K562 (cell line): ENCODE results near the gene RNF26. TPM values are rescaled to one million over a fixed set of nuclear protein-coding genes. Genes with fewer than 3 reads are reported as not detected.

Experiments
- ATAC-seq: fragments of 200-7000 bp; cut with Tn5 transposase; 3 replicates; pipeline ENCODE4 v1.9.1; 2020; ENCODE audit warnings: moderate library complexity
- BruUV-seq: library from RNA; stranded (reverse); fragments of 400-500 nt; replicated peaks from 2 replicates; lab custom pipeline; 2021; lab: Mats Ljungman, UMichigan
- CTCF ChIA-PET: fragments of 300-600 bp; formaldehyde crosslinking; extraction: SDS; loops from one replicate; lab custom pipeline; 2021; ENCODE audit warnings: low intra/inter-chr PET ratio; lab: Yijun Ruan, JAX
- POLR2A ChIA-PET: fragments of 300-600, 350-650 bp; sonication (Branson Sonifier 250); formaldehyde crosslinking; extraction: SDS; loops from one replicate; lab custom pipeline; 2021; ENCODE audit warnings: antibody characterized with exemption, inconsistent platforms; lab: Yijun Ruan, JAX
- DNase-seq, 4 experiments: peaks; one replicate each; pipeline versions ENCODE4 v3.0.0 to v3.0.0-alpha.2; 2011 to 2018; ENCODE audit warnings: low spot score in 3 of 4, mixed read lengths in 3 of 4; ENCODE audit errors: extremely low read depth in 1 of 4
- FAIRE-seq: peaks from 2 replicates; lab custom pipeline; 2011; peaks lifted over from hg19 to GRCh38; lab: Jason Lieb, UNC
- H2AFZ ChIP-seq: 2 replicates; pipeline ENCODE4 v1.6.0; 2011; ENCODE audit warnings: low read depth, low read length, control low read depth, inconsistent platforms
- H3K27ac ChIP-seq: fragments of 200-600 bp; 3 replicates; pipeline ENCODE4 v1.8.0; 2011; ENCODE audit warnings: low read depth, mild to moderate bottlenecking, control low read depth, inconsistent platforms, low read length, moderate library complexity, mixed read lengths; ENCODE audit errors: extremely low read depth
- H3K27me3 ChIP-seq, 2 experiments: fragments of 300-600 bp in 1 of 2; 2 replicates in 1 of 2; 3 replicates in 1 of 2; pipeline versions ENCODE4 v1.6.0 to v1.8.0; 2011; ENCODE audit warnings: inconsistent platforms in 2 of 2, low read length in 2 of 2, mild to moderate bottlenecking in 1 of 2, mixed read lengths in 1 of 2, moderate library complexity in 1 of 2; ENCODE audit not compliant: control insufficient read depth in 2 of 2, insufficient read depth in 2 of 2
- H3K36me3 ChIP-seq: fragments of 300-600 bp; 3 replicates; pipeline ENCODE4 v1.8.0; 2011; ENCODE audit warnings: mild to moderate bottlenecking, low read length, inconsistent platforms; ENCODE audit not compliant: control insufficient read depth, insufficient read depth
- H3K4me1 ChIP-seq, 2 experiments: fragments of 200-600 bp in 1 of 2; replicated peaks in 1 of 2; 2 replicates in 1 of 2; 3 replicates in 1 of 2; pipeline versions ENCODE4 v1.5.1 to v1.8.0; 2011; ENCODE audit warnings: inconsistent platforms in 2 of 2, low read length in 2 of 2, mild to moderate bottlenecking in 1 of 2, mixed read lengths in 1 of 2, moderate library complexity in 1 of 2; ENCODE audit not compliant: control insufficient read depth in 2 of 2, insufficient read depth in 2 of 2
- H3K4me2 ChIP-seq: 2 replicates; pipeline ENCODE4 v1.6.1; 2011; ENCODE audit warnings: low read length, control low read depth, inconsistent platforms, mixed read lengths; ENCODE audit not compliant: insufficient read depth
- H3K4me3 ChIP-seq: fragments of 200-600 bp; sonication (generic), shearing (Covaris generic); 2 replicates; pipeline ENCODE4 v1.5.1; 2016; ENCODE audit warnings: control low read depth, inconsistent platforms
- H3K79me2 ChIP-seq: fragments of 200-600 bp; 3 replicates; pipeline ENCODE4 v1.8.0; 2011; ENCODE audit warnings: low read length, inconsistent platforms; ENCODE audit not compliant: control insufficient read depth, insufficient read depth
- H3K9ac ChIP-seq, 2 experiments: 2 replicates each; pipeline versions ENCODE4 v1.6.0 to v1.6.1; 2011; ENCODE audit warnings: low read depth in 2 of 2, low read length in 2 of 2, control low read depth in 1 of 2, inconsistent platforms in 1 of 2, mild to moderate bottlenecking in 1 of 2, mixed read lengths in 1 of 2; ENCODE audit not compliant: insufficient read depth in 1 of 2
- H3K9me1 ChIP-seq: one replicate; pipeline ENCODE4 v1.6.0; 2011; ENCODE audit warnings: inconsistent platforms, mild to moderate bottlenecking, low read length, moderate library complexity; ENCODE audit not compliant: control insufficient read depth, insufficient read depth
- H3K9me3 ChIP-seq: replicated peaks from 2 replicates; pipeline ENCODE4 v1.5.1; 2011; ENCODE audit warnings: low read depth, low read length, inconsistent platforms; ENCODE audit not compliant: control insufficient read depth, insufficient read depth
- H4K20me1 ChIP-seq: replicated peaks from 2 replicates; pipeline ENCODE4 v1.6.1; 2011; ENCODE audit warnings: low read length, inconsistent platforms, mixed read lengths; ENCODE audit not compliant: control insufficient read depth, insufficient read depth
- FOXA1 ChIP-seq: fragments of 450-650 bp; IDR thresholded peaks from 2 replicates; pipeline ENCODE4 v1.6.1; 2016; ENCODE audit warnings: mild to moderate bottlenecking, borderline replicate concordance
- IRF2 ChIP-seq: sonication (generic); formaldehyde crosslinking; IDR thresholded peaks from 2 replicates; pipeline ENCODE4 v1.8.1; 2022; ENCODE audit warnings: mild to moderate bottlenecking, missing genetic modification reagents
- KAT7 ChIP-seq: sonication (generic); formaldehyde crosslinking; IDR thresholded peaks from 2 replicates; pipeline ENCODE4 v1.8.0; 2022; ENCODE audit warnings: missing genetic modification reagents, mild to moderate bottlenecking, borderline replicate concordance
- NBN ChIP-seq: fragments of 450-650 bp; IDR thresholded peaks from 2 replicates; pipeline ENCODE4 v1.6.1; 2016; ENCODE audit warnings: low read depth, mild to moderate bottlenecking
- ZNF589 ChIP-seq: fragments of 200-800 bp; sonication (Bioruptor generic); IDR thresholded peaks from 2 replicates; pipeline ENCODE4 v1.6.1; 2016; ENCODE audit warnings: low read depth, missing genetic modification characterization, missing compliant biosample characterization
- ZNF707 ChIP-seq: fragments of 250-450 bp; sonication (Bioruptor Pico); conservative IDR thresholded peaks from 2 replicates; pipeline ENCODE4 v1.8.0; 2022; ENCODE audit warnings: inconsistent platforms, mild to moderate bottlenecking, moderate library complexity
- WGBS: fragments of 100-300 bp; shearing (Covaris generic); methylation state at CpG from one replicate; pipeline ENCODE4 v1.1.6; 2016; ENCODE audit warnings: low coverage, mixed read lengths; ENCODE audit not compliant: insufficient coverage; ENCODE audit errors: missing lambda C conversion rate; 5-methylcytosine and 5-hydroxymethylcytosine counted together
- in situ Hi-C: fragments of 300-500 bp; cut with MboI; formaldehyde crosslinking; loops from 4 replicates; pipeline ENCODE4 v1.15.0; 2018; ENCODE audit warnings: inconsistent platforms, mixed read lengths
- intact Hi-C: fragments of 100-400 bp; cut with micrococcal nuclease; formaldehyde crosslinking; loops from 2 replicates; pipeline ENCODE4 v1.14.2; 2022
- polyA plus RNA-seq, 8 experiments: library from polyadenylated mRNA; depleted of rRNA in 4 of 8; stranded (reverse) in 5 of 8; unstranded in 3 of 8; fragments of >200 nt; fragmentation: Nextera tagmentation in 2 of 8; fragmentation: Illumina TruSeq in 1 of 8; extraction: Ambion mirVana in 2 of 8; extraction: Trizol in 1 of 8; gene quantifications; 2 replicates each; pipeline versions ENCODE4 v1.2.1 to v1.2.3, GENCODE V29; 2011 to 2014; ENCODE audit warnings: inconsistent platforms in 1 of 8, missing spikeins in 1 of 8
- total RNA-seq, 7 experiments: library from RNA; depleted of rRNA in 6 of 7; stranded (reverse); fragments of >200 nt in 6 of 7; fragmentation: Illumina TruSeq in 2 of 7; extraction: Trizol in 2 of 7; gene quantifications; 2 replicates each; pipeline versions ENCODE4 v1.2.1 to v1.2.3, GENCODE V29; 2011 to 2021; ENCODE audit warnings: low replicate concordance in 1 of 7
- TF ChIP-seq, protein P1 (sequence below), 2 experiments: fragments of 150-350 bp in 1 of 2; IDR thresholded peaks; 2 replicates each; pipeline ENCODE4 v1.6.1; 2012 to 2016; ENCODE audit warnings: low read depth in 2 of 2, low read length in 2 of 2, mild to moderate bottlenecking in 1 of 2, moderate library complexity in 1 of 2
- TF ChIP-seq, protein P2 (sequence below), 2 experiments: fragments of 250-450 bp in 1 of 2; fragments of 450-650 bp in 1 of 2; sonication (Bioruptor Pico) in 1 of 2; IDR thresholded peaks; 2 replicates each; pipeline versions ENCODE4 v1.6.1 to v1.8.0; 2016 to 2021; ENCODE audit warnings: mild to moderate bottlenecking in 2 of 2, moderate library complexity in 2 of 2, missing compliant biosample characterization in 1 of 2, missing genetic modification characterization in 1 of 2

Gene RNF26
- total and polyA plus RNA-seq, 9 of the 15 experiments (the other 6 are each of a cell fraction or from before 2014, with no cell fraction given), result 5.3 to 53.6 (median 12.7) TPM

DNA sequence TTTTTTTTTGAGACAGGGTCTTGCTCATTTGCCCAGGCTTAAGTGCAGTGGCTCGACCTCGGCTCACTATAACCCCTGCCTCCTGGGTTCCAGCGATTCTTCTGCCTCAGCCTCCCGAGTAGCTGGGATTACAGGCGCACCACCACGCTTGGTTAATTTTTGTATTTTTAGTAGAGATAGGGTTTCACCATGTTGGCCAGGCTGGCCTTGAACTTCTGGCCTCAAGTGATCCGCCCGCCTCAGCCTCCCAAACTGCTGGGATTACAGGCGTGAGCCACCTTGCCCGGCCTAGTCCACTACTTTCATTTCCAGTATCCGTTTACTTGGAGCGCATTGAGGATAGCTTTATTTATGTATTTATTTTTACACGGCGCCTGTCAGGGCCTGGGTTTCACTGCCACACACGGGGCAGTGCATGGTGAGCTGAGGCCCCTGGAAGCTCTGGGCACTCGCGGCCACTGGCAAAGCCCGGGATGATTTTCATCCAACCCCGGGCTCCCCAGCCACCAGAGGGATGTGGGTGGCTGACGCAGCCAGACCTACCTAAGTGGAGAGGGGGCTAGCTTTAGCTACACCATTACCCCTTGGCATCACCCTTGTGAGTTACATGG, 11.3 kb upstream of the RNF26 start:
- H4K20me1 ChIP-seq, result no peaks in the 10 kb centered on the region
- CTCF ChIA-PET, result interaction anchor here (0.6 to 1.5 kb wide), 4 partner anchors 152 to 661 kb away, joined by 3 to 5 read pairs (median 4); no protein-coding TSS in a partner anchor
- no peaks in the 10 kb centered on the region; a peak in 1 of 5 replicates for H3K27me3 ChIP-seq
- H3K36me3 ChIP-seq, result no peaks in the 10 kb centered on the region
- no peak overlapping the region for H3K9ac ChIP-seq
- ATAC-seq (no peak), DNase-seq (no peak), FAIRE-seq (no peak)
- no peak overlapping the region for H3K4me3 ChIP-seq
- peaks cover 32 to 46% of the 10 kb centered on the region in 2 experiments for H3K4me1 ChIP-seq
- no peak overlapping the region for H3K27ac ChIP-seq
- no peaks in the 10 kb centered on the region for H3K9me1 ChIP-seq
- no peaks in the 10 kb centered on the region for H3K9me3 ChIP-seq
- no TSS peak for BruUV-seq
- in situ Hi-C loops, result no loop called here
- H3K79me2 ChIP-seq, result peaks cover 4% of the 10 kb centered on the region; the same call in 2 of the 3 replicates
- H2AFZ ChIP-seq, result peak overlapping the region; percentile 63; the same call in 1 of the 2 replicates
- intact Hi-C loops, result loop anchor here (2.0 to 5.0 kb wide), 3 partner anchors 52 to 396 kb away; partner anchors contain the start of gene BCL9L
- TF ChIP-seq FOXA1 (no peak), ZNF589 (CRISPR knock-in tag) (no peak), IRF2 (CRISPR knock-in tag) (no peak), KAT7 (0 out of 2 replicates have a peak, but pooled peaks have one; percentile 42), ZNF707 (CRISPR knock-in tag) (no peak), NBN (no peak)
- TF ChIP-seq, protein P1, sequence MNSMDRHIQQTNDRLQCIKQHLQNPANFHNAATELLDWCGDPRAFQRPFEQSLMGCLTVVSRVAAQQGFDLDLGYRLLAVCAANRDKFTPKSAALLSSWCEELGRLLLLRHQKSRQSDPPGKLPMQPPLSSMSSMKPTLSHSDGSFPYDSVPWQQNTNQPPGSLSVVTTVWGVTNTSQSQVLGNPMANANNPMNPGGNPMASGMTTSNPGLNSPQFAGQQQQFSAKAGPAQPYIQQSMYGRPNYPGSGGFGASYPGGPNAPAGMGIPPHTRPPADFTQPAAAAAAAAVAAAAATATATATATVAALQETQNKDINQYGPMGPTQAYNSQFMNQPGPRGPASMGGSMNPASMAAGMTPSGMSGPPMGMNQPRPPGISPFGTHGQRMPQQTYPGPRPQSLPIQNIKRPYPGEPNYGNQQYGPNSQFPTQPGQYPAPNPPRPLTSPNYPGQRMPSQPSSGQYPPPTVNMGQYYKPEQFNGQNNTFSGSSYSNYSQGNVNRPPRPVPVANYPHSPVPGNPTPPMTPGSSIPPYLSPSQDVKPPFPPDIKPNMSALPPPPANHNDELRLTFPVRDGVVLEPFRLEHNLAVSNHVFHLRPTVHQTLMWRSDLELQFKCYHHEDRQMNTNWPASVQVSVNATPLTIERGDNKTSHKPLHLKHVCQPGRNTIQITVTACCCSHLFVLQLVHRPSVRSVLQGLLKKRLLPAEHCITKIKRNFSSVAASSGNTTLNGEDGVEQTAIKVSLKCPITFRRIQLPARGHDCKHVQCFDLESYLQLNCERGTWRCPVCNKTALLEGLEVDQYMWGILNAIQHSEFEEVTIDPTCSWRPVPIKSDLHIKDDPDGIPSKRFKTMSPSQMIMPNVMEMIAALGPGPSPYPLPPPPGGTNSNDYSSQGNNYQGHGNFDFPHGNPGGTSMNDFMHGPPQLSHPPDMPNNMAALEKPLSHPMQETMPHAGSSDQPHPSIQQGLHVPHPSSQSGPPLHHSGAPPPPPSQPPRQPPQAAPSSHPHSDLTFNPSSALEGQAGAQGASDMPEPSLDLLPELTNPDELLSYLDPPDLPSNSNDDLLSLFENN (IDR thresholded peaks at IDR 0.05; ENCODE audit: low read depth in 2 of 2, low read length in 2 of 2), result no peak
- TF ChIP-seq, protein P2, sequence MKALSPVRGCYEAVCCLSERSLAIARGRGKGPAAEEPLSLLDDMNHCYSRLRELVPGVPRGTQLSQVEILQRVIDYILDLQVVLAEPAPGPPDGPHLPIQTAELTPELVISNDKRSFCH (CRISPR knock-in tag; IDR thresholded peaks at IDR 0.05), result no peak
- TF ChIP-seq, protein P2 (tag; IDR thresholded peaks at IDR 0.05), result no peak; the same call in 1 of the 2 replicates
- H3K4me2 ChIP-seq, result no peak overlapping the region
- WGBS, result 81% methylated on average over 14 of the region's 20 CpGs
- POLR2A ChIA-PET, result interaction anchor here (0.5 to 2.6 kb wide), 7 partner anchors 11 to 294 kb away, joined by 3 to 14 read pairs (median 4); partner anchors contain the start of gene RNF26
